Measurements from ENCODE around the gene SP7.

The SP7 gene

GRCh38 chr12:53325511-53326061 is 10.6 kb downstream of the SP7 start:
- peak overlapping the region; percentile 79 for H2AFZ ChIP-seq (ENCODE audit: low read length)
- no peak for DNase-seq

GRCh38 chr12:53324779-53325510 is 11.2 kb downstream of the SP7 start:
- DNase-seq = peak; percentile 93
- Histone ChIP-seq H3K79me2 (ENCODE audit: low read length) (peaks cover 9% of the 10 kb centered on the region), H4K20me1 (ENCODE audit: insufficient read depth, low read length) (no peaks in the 10 kb centered on the region), H3K9me2 (replicated peaks; ENCODE audit: insufficient read depth, low read length) (no peaks in the 10 kb centered on the region), H3K4me1 (ENCODE audit: low read length) (peaks cover 17% of the 10 kb centered on the region), H3F3A (ENCODE audit: insufficient read depth, low read length) (peaks cover 26% of the 10 kb centered on the region), H3K36me3 (replicated peaks; ENCODE audit: insufficient read depth, low read length) (no peaks in the 10 kb centered on the region), H3K9me3 (replicated peaks; ENCODE audit: insufficient read depth, low read length) (no peaks in the 10 kb centered on the region), H3K4me3 (ENCODE audit: low read length) (peak overlapping the region; percentile 65), H2AFZ (ENCODE audit: low read length) (peak overlapping the region; percentile 79), H3K27me3 (replicated peaks; ENCODE audit: insufficient read depth, low read length) (no peaks in the 10 kb centered on the region), H3K4me2 (ENCODE audit: low read depth, low read length) (peak overlapping the region; percentile 92), H3K27ac (ENCODE audit: low read length) (peak overlapping the region; percentile 57; the same call in 1 of the 2 replicates), H3K9ac (ENCODE audit: low read length) (peak overlapping the region; percentile 80)
- TF ChIP-seq EZH2phosphoT487 (IDR thresholded peaks at IDR 0.05; ENCODE audit: low read length) (no peak), CTCF (IDR thresholded peaks at IDR 0.05; ENCODE audit: low read length) (peak; percentile 79)

More at GRCh38 chr12:53325511-53326061, 10.6 kb downstream of the SP7 start:
- Histone ChIP-seq H3K36me3 (replicated peaks; ENCODE audit: insufficient read depth, low read length) (no peaks in the 10 kb centered on the region), H3K27me3 (replicated peaks; ENCODE audit: insufficient read depth, low read length) (no peaks in the 10 kb centered on the region), H3K4me3 (ENCODE audit: low read length) (peak overlapping the region; percentile 65), H3K4me1 (ENCODE audit: low read length) (peaks cover 11% of the 10 kb centered on the region), H3K4me2 (ENCODE audit: low read depth, low read length) (peak overlapping the region; percentile 92), H3K9me2 (replicated peaks; ENCODE audit: insufficient read depth, low read length) (no peaks in the 10 kb centered on the region), H3K27ac (ENCODE audit: low read length) (peak overlapping the region; percentile 57; the same call in 1 of the 2 replicates), H3K9ac (ENCODE audit: low read length) (peak overlapping the region; percentile 80), H3K79me2 (ENCODE audit: low read length) (peaks cover 5% of the 10 kb centered on the region), H4K20me1 (ENCODE audit: insufficient read depth, low read length) (no peaks in the 10 kb centered on the region), H3K9me3 (replicated peaks; ENCODE audit: insufficient read depth, low read length) (no peaks in the 10 kb centered on the region), H3F3A (ENCODE audit: insufficient read depth, low read length) (peaks cover 20% of the 10 kb centered on the region)
- no peak for TF ChIP-seq CTCF (IDR thresholded peaks at IDR 0.05; ENCODE audit: low read length)
- TF ChIP-seq EZH2 (optimal IDR thresholded peaks at IDR 0.05; ENCODE audit: low read depth, low read length) = no peak
- no peak for TF ChIP-seq EZH2phosphoT487 (IDR thresholded peaks at IDR 0.05; ENCODE audit: low read length)

- H3K27me3 ChIP-seq (replicated peaks; ENCODE audit: insufficient read depth, low read length) = no peaks in the 10 kb centered on the region
- peak overlapping the region; percentile 57; the same call in 1 of the 2 replicates for H3K27ac ChIP-seq (ENCODE audit: low read length)
- H3K36me3 ChIP-seq (replicated peaks; ENCODE audit: insufficient read depth, low read length) = no peaks in the 10 kb centered on the region
- H3K79me2 ChIP-seq (ENCODE audit: low read length) = peaks cover 13% of the 10 kb centered on the region
- no peaks in the 10 kb centered on the region for H3K9me2 ChIP-seq (replicated peaks; ENCODE audit: insufficient read depth, low read length)
- no peaks in the 10 kb centered on the region for H3K9me3 ChIP-seq (replicated peaks; ENCODE audit: insufficient read depth, low read length)
- peak overlapping the region; percentile 92 for H3K4me2 ChIP-seq (ENCODE audit: low read depth, low read length)
- H3K4me3 ChIP-seq (ENCODE audit: low read length) = peak overlapping the region; percentile 65
- H3K9ac ChIP-seq (ENCODE audit: low read length) = peak overlapping the region; percentile 80; the same call in 1 of the 2 replicates
- DNase-seq = peak; percentile 80
- H3K4me1 ChIP-seq (ENCODE audit: low read length) = peaks cover 17% of the 10 kb centered on the region
- H3F3A ChIP-seq (ENCODE audit: insufficient read depth, low read length) = peaks cover 27% of the 10 kb centered on the region
- no peaks in the 10 kb centered on the region for H4K20me1 ChIP-seq (ENCODE audit: insufficient read depth, low read length)
- TF ChIP-seq CTCF (IDR thresholded peaks at IDR 0.05; ENCODE audit: low read length) (no peak), EZH2 (optimal IDR thresholded peaks at IDR 0.05; ENCODE audit: low read depth, low read length) (no peak), EZH2phosphoT487 (IDR thresholded peaks at IDR 0.05; ENCODE audit: low read length) (no peak)
- peak overlapping the region; percentile 79 for H2AFZ ChIP-seq (ENCODE audit: low read length)
Measured at GRCh38 chr12:53324113-53324778, 11.9 kb downstream of the SP7 start.
